ENCODE data around the gene IL4R. TPM values are rescaled to one million over a fixed set of nuclear protein-coding genes. Genes with fewer than 3 reads are reported as not detected.
"Not testable (repeated sequence)": the region's sequence is repeated elsewhere in the genome, so short reads cannot be mapped to it uniquely, and the experiment has no call there.

Gene IL4R
- total RNA-seq, 1 donor from 2014 or later, result 36.8 TPM

GRCh38 chr16:27326738-27327585 is 13.2 kb downstream of the IL4R start:
- peak; percentile 85 for DNase-seq (ENCODE audit: low read depth)
- peak overlapping the region; percentile 14 for H3K4me3 ChIP-seq (ENCODE audit: low read depth, low read length)
- no peak for TF ChIP-seq CTCF (conservative IDR thresholded peaks at IDR 0.05; ENCODE audit: low read depth, low read length)

GRCh38 chr16:27327586-27327915 is 13.8 kb downstream of the IL4R start:
- no peak overlapping the region for H3K4me3 ChIP-seq (ENCODE audit: low read depth, low read length)
- no peak for TF ChIP-seq CTCF (conservative IDR thresholded peaks at IDR 0.05; ENCODE audit: low read depth, low read length)
- DNase-seq (ENCODE audit: low read depth), result no peak

GRCh38 chr16:27328937-27329336 is 15.2 kb downstream of the IL4R start:
- TF ChIP-seq CTCF (conservative IDR thresholded peaks at IDR 0.05; ENCODE audit: low read depth, low read length), result no peak
- no peak overlapping the region for H3K4me3 ChIP-seq (ENCODE audit: low read depth, low read length)
- no peak for DNase-seq (ENCODE audit: low read depth)

GRCh38 chr16:27329376-27330079 is 15.8 kb downstream of the IL4R start:
- not testable (repeated sequence) for H3K4me3 ChIP-seq (ENCODE audit: low read depth, low read length); DNase-seq (ENCODE audit: low read depth)

- TF ChIP-seq CTCF (conservative IDR thresholded peaks at IDR 0.05; ENCODE audit: low read depth, low read length), result no peak
- H3K4me3 ChIP-seq (ENCODE audit: low read depth, low read length), result no peak overlapping the region
- DNase-seq (ENCODE audit: low read depth), result no peak
Observed at GRCh38 chr16:27330542-27330941, 16.8 kb downstream of the IL4R start.

- TF ChIP-seq CTCF (conservative IDR thresholded peaks at IDR 0.05; ENCODE audit: low read depth, low read length), result no peak
- DNase-seq (ENCODE audit: low read depth), result no peak
- no peak overlapping the region for H3K4me3 ChIP-seq (ENCODE audit: low read depth, low read length)
Observed at GRCh38 chr16:27332105-27332504, 18.3 kb downstream of the IL4R start.

GRCh38 chr16:27333104-27333503 is 19.3 kb downstream of the IL4R start:
- DNase-seq (ENCODE audit: low read depth), result no peak
- no peak overlapping the region for H3K4me3 ChIP-seq (ENCODE audit: low read depth, low read length)
- TF ChIP-seq CTCF (conservative IDR thresholded peaks at IDR 0.05; ENCODE audit: low read depth, low read length), result no peak

Data from epithelial cell of proximal tubule (primary cell).